ENCODE measurements around the gene CIT.

DNA sequence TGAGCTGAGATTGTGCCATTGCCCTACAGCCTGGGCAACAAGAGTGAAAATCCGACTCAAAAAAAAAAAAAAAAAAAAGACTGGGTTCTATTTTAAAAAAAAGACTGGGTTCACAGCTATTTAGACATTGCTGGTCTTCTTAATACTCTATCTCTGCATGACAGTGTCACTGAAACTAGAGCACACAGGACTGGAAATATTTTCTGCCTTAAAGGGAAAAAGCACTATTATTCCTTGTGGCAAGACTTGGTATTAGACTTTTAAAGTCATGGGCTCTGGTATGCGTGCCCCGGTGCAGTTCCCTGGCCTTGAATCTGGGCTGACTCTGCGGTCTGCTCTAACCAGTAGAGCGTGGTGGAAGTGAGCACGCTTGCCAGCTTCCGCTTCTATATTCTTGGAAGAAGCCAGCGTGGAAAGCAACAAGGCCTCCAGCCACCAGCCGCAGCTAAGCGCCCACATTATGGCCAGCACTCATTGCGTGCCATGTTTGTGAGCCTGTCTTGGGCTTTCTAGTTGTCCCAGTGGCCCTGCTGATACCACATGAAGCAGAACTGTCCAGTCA, 177.8 kb downstream of the CIT start:
- TF ChIP-seq, protein P1, sequence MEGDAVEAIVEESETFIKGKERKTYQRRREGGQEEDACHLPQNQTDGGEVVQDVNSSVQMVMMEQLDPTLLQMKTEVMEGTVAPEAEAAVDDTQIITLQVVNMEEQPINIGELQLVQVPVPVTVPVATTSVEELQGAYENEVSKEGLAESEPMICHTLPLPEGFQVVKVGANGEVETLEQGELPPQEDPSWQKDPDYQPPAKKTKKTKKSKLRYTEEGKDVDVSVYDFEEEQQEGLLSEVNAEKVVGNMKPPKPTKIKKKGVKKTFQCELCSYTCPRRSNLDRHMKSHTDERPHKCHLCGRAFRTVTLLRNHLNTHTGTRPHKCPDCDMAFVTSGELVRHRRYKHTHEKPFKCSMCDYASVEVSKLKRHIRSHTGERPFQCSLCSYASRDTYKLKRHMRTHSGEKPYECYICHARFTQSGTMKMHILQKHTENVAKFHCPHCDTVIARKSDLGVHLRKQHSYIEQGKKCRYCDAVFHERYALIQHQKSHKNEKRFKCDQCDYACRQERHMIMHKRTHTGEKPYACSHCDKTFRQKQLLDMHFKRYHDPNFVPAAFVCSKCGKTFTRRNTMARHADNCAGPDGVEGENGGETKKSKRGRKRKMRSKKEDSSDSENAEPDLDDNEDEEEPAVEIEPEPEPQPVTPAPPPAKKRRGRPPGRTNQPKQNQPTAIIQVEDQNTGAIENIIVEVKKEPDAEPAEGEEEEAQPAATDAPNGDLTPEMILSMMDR (IDR thresholded peaks at IDR 0.05), result no peak
- TF ChIP-seq POLR2A (IDR thresholded peaks at IDR 0.05), result no peak

Data from Peyer's patch (tissue), 4 donors.